Spleen (tissue), 7 donors: Measurements from ENCODE around the gene FAM72D.
"Not testable (repeated sequence)": the region's sequence is repeated elsewhere in the genome, so short reads cannot be mapped to it uniquely, and the experiment has no call there.

Experiments
- POLR2A ChIP-seq, 3 donors: fragments of 450-650 bp; IDR thresholded peaks; one replicate each; pipeline ENCODE4 v1.5.1; 2017; ENCODE audit warnings: antibody characterized with exemption in 3 of 3, mild to moderate bottlenecking in 1 of 3
- POLR2AphosphoS5 ChIP-seq, 3 donors: sonication (generic); formaldehyde crosslinking; IDR thresholded peaks; one replicate each; pipeline ENCODE4 v1.5.1; 2017; ENCODE audit warnings: antibody characterized with exemption in 3 of 3
- TF ChIP-seq, protein P1 (sequence below), 11 experiments: fragments of 200-600 bp in 7 of 11; fragments of 450-650 bp in 4 of 11; sonication (generic) in 4 of 11; IDR thresholded peaks in 8 of 11; conservative IDR thresholded peaks in 3 of 11; 1 replicate in 7 of 11; 2 replicates in 4 of 11; pipeline versions ENCODE4 v1.4.0 to v1.8.0; 2016 to 2021; ENCODE audit warnings: antibody characterized with exemption in 11 of 11, inconsistent platforms in 4 of 11, mild to moderate bottlenecking in 1 of 11
- donor health status: DM: no; HTN: no; CAD: no; lungs with moderate emphysema.
- donor health status: DM: no; HTN: no; CAD: no.
- donor health status: DM: no; HTN: no; CAD: no.

GRCh38 chr1:145123062-145123395 lies 27.3 kb downstream of the FAM72D start:
- TF ChIP-seq, protein P1, sequence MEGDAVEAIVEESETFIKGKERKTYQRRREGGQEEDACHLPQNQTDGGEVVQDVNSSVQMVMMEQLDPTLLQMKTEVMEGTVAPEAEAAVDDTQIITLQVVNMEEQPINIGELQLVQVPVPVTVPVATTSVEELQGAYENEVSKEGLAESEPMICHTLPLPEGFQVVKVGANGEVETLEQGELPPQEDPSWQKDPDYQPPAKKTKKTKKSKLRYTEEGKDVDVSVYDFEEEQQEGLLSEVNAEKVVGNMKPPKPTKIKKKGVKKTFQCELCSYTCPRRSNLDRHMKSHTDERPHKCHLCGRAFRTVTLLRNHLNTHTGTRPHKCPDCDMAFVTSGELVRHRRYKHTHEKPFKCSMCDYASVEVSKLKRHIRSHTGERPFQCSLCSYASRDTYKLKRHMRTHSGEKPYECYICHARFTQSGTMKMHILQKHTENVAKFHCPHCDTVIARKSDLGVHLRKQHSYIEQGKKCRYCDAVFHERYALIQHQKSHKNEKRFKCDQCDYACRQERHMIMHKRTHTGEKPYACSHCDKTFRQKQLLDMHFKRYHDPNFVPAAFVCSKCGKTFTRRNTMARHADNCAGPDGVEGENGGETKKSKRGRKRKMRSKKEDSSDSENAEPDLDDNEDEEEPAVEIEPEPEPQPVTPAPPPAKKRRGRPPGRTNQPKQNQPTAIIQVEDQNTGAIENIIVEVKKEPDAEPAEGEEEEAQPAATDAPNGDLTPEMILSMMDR (IDR thresholded peaks at IDR 0.05 in 8 of 11, conservative IDR thresholded peaks at IDR 0.05 in 3 of 11): not testable (repeated sequence)
- TF ChIP-seq POLR2A, POLR2AphosphoS5 (IDR thresholded peaks at IDR 0.05): not testable (repeated sequence)
